GM19468 (cell line): ENCODE data around the gene CUBN.

Experiments
- ATAC-seq: cut with Tn5 transposase; IDR thresholded peaks from one replicate; pipeline ENCODE4 v1.9.1; 2021; ENCODE audit warnings: mild to moderate bottlenecking, moderate library complexity, moderate number of reproducible peaks; ENCODE audit not compliant: unreplicated experiment; ENCODE audit errors: extremely low read depth

CUBN gene

DNA sequence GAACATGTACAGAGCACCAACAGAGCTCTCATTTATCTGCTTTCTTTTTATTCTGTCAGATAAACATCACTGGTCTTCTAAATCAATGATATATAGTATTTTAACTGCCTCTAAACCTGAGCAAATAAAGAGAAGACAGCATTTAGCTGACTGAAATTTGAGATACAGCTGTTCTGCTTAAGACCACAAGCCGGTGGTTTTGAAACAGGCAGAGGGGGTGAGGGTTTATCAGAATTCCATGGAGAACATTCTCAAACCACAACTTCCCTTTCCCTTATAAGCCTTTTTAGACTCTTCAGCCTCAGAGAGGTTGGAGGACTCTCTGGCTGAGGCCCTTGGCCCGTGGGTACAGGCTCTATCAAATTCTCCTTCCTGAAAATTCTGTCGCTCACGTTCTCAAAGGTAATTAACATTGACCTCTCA, 225.0 kb downstream of the CUBN start:
- no peak for ATAC-seq

- ATAC-seq = no peak
These were observed 225.6 kb downstream of the CUBN start for GRCh38 chr10:16904049-16904448.

GRCh38 chr10:16902606-16903005, 227.0 kb downstream of the CUBN start:
- no peak for ATAC-seq

DNA sequence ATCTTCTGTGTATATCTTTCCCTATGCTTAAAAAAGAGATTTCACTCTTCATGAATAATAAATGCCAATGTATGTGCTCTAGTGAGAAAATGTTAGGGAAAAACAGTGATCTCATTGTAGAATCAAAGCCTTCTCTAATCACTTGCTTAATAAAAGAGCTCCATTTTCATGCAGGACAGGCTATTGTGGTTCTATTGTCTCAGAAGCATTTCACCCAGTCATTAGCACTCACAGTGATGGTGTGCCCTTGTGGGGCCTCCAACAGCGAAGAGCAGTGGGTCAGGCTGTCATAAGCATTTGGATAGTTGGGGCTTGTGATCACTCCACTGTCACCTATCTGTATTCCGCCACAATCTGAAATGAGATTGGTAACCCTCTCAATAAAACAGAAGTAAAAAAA, 228.5 kb downstream of the CUBN start:
- no peak for ATAC-seq

GRCh38 chr10:16896993-16897392, 232.6 kb downstream of the CUBN start:
- no peak for ATAC-seq

GRCh38 chr10:16894821-16895220, 234.8 kb downstream of the CUBN start:
- no peak for ATAC-seq

GRCh38 chr10:16893664-16894063, 235.9 kb downstream of the CUBN start:
- ATAC-seq = no peak

DNA sequence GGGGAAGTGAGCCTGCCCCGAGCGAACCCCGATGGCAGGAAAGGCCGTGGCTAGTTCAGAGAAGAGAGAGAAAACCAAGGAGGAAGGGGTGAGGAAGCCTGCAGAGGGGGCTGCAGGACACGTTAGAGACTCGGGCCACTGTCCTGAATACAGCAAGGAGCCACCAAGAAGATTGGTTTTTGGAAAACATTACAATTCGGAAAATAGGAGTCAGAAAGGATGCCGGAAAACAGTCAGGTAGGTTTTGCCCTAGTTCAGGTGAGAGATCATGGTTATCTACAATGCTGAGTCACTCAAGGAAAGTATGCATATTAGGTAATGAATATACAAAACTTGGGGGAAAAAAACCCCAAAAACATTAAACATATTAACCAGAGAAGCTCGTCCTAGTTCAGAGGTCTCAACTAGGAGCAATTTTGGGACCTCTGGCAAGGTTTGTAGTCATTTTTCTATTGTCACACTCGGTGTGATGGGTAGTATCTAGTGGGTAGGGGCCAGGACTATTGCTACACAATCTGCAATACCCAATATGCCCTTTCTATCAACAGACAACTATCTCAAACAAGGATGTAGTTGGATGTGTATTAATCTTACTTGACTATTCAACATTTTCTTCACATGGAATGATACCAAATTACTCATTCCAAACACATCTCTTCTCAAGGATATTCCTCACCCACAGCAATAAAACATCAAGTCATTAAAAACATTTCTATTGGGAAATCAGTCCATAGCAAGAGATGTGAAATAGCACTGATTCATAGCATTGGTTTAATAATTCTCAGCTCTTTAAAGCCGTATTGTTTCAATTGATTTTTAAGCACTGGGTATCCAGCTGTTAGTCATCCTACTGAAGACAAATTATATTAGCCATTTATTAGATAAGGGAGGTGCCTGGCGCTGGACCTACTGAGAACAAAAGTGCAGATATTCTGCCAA, 238.0 kb downstream of the CUBN start:
- ATAC-seq = peak; percentile 19

GRCh38 chr10:16890691-16891090, 238.9 kb downstream of the CUBN start:
- ATAC-seq = no peak

DNA sequence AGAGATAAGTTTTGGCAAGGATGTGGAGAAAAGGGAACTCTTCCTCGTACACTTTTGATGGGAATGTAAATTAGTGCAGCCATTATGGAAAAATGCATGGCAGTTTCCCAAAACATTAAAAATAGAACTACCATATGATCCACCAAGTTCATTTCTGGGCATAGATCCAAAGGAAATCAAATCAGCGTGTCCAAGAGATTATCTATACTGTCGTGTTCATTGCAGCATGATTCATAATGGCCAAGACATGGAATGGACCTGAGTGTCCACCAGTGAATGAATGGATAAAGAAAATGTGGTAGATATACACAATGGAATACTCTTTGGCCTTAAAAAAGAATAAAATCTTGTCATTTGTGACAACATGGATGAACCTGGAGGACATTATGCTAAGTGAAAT, 242.0 kb downstream of the CUBN start:
- no peak for ATAC-seq

DNA sequence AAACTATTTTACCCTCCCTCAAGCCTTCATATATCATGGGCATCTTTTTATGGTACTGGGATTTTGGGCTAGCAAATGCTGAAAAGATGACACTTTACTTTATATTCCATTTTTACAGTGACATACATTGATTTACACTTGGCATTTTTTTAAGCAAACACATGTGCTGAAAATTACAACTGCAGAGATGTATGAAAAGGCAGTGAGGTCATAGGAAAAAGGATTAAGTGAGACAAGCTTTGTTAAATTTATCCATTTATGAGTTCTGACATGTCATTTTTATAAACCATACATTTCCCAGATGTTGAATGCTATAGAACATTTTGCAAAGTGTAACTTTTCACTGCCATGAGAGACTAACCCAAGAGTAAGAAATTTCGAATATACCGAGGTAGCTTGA, 243.6 kb downstream of the CUBN start:
- ATAC-seq = no peak

DNA sequence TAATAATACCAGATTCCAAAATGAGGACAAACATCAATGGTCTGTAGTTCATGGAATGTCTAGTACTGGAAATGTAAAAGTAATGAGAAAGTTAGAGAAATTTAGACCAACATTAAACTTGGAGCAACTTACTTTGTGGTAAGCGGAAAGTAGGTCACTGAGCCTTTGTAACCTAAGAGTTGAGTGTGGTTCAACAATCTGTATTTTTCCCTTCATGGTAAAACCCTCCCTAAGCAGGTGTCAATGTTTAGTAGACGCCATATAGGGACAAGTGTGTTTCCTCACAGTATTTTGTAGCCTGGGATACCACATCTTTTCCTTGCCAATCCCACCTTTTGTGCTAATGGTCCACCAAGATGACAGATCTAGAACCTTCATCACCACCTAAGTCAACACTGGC, 245.1 kb downstream of the CUBN start:
- ATAC-seq = no peak

DNA sequence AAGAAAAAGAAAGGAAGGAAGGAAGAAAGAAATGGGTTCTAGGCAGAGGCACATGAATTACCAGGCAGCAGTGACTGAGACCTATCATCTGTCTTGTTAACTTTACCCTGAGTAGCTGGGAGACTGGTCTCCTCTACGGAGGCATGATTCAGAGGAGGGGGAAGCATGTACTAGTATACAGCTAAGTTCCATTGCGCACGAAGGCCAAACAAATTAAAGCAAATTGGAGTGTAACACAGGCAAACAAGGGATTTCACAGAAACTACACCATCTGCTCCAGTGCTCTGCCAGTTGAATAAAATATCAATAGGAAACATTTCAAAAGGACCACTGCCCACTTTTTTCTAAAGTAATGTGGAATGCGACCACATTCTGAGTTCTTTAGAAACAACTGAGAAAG, 246.5 kb downstream of the CUBN start:
- no peak for ATAC-seq

- ATAC-seq = no peak
These were observed 259.3 kb downstream of the CUBN start for GRCh38 chr10:16870331-16870730.

DNA sequence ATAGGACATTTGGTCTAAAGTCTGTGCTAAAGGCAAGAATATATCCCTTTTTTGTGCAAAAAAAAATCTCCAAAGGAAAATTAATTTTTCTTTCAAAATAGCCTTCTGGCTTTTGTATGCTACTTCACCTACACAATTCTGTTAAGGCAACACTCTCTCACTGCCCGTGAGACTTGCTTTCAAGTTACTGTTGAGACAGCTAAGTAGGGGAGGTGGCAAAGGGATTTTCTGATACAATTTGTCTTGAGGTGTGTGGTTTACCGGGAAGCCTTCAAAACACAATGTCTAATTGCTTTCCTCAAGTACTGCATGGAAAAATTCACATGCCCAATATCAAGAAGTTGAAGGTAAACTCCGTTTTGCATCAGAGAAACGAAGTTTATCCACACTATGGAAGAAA, 261.6 kb downstream of the CUBN start:
- no peak for ATAC-seq

GRCh38 chr10:16867556-16867955, 262.1 kb downstream of the CUBN start:
- no peak for ATAC-seq

DNA sequence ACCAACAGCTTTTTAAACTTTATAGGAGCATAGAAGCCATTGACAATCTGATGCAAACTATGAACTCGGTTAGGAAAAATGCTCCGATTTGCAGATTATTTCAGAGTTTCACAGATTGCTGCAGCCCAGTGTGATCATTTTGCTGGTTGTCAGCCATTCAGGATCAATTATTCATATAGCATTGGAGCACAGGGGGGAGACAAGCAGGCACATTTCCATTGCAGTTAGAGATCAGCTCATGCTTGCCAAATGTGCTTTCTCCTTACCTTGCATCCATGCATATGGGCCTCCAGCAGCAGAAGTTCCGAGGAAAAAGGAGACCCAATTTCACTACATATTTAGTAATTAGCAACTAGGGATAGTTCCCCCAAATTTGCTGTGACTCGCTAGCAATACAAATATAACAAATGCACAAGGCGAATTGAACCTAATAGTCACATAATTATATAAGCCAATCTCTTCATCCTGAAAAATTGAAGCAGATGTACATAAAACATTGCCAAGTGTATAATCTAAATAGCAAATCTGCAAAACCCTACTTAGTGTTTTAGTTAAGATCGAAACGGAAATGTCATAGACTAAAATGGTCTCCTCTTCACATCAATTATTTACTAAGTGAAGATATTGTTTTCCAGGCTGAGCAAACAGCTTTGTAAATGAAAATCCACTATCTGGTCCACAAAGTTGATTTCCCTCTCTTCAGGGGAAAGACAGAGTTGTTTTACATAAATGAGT, 262.9 kb downstream of the CUBN start:
- no peak for ATAC-seq

GRCh38 chr10:16865766-16866165, 263.8 kb downstream of the CUBN start:
- ATAC-seq = no peak

DNA sequence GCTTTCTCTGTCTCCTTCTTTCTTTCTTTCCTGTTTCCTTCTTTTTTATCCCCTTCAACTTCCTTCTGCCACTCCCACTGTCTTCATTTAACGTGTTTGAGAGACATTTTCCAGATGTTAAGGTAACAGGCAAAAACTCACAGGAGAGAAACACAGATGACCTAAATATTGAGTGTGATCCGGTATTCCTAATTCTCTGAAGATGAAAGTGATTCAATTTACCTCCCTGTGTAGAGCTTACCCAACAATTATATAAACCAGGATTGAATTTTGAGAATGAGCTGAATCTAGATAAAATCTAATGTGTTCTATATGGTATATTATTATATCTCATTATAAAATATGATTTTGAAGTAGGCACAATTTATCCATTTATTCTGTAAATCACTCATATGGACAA, 265.8 kb downstream of the CUBN start:
- no peak for ATAC-seq

DNA sequence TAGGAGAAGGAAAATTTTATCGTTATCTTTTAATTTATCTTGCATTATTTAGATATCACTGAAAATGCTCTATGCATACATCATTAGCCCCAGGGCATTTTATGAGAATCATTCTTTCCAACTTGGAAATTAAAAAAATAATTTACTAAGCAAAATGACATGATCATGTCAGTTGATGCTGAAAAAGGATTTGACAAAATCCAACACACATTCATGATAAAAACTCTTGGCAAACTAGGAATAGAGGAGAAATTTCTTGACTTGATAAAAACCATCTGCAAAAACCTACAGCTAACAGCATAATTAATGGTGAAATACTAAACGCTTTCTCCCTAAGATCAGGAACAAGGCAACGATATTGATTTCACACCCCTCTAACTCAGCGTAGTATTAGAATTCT, 272.2 kb downstream of the CUBN start:
- no peak for ATAC-seq

DNA sequence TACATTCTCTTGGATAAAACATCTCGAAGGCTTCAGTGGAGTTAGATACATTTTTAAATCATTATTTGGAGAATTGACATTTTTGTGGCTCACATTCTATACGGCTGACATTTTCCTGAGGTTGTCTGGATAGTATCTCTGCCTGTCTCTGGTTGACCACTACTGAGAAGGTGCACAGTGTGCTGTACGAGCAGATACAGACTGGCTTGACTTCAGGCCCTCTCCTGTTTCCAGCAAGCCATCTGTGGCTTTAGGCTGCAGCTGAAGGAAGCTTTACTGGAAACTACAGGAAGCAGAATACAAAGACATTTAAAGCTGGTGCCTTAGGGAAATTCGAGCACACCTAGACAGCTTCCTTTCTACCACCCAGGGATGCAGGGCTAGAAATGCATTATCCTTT, 273.0 kb downstream of the CUBN start:
- ATAC-seq = no peak
